Loucy (cell line): ENCODE measurements around the gene FGD3.

ENCODE experiments used
- H2AFZ ChIP-seq: fragments of 200-600 bp; sonication (generic); 2 replicates; pipeline ENCODE4 v1.6.0; 2016; ENCODE audit warnings: antibody characterized with exemption, mild to moderate bottlenecking, low read length, moderate library complexity
- H3F3A ChIP-seq: fragments of 200-600 bp; 2 replicates; pipeline ENCODE4 v1.6.0; 2016; ENCODE audit warnings: antibody characterized with exemption, low read depth, mild to moderate bottlenecking
- H3K27me3 ChIP-seq: fragments of 200-600 bp; sonication (generic); 2 replicates; pipeline ENCODE4 v1.6.1; 2014; ENCODE audit warnings: low read length, mild to moderate bottlenecking; ENCODE audit not compliant: insufficient read depth, poor library complexity, severe bottlenecking
- H3K36me3 ChIP-seq: fragments of 200-600 bp; sonication (generic); 2 replicates; pipeline ENCODE4 v1.6.1; 2016; ENCODE audit warnings: low read length; ENCODE audit not compliant: insufficient read depth
- H3K4me1 ChIP-seq: fragments of 200-600 bp; sonication (generic); 2 replicates; pipeline ENCODE4 v1.5.1; 2014; ENCODE audit warnings: low read length, mild to moderate bottlenecking; ENCODE audit not compliant: insufficient read depth, poor library complexity, severe bottlenecking
- H3K4me2 ChIP-seq: fragments of 200-600 bp; sonication (generic); 2 replicates; pipeline ENCODE4 v1.6.0; 2014; ENCODE audit warnings: antibody characterized with exemption, low read length, low read depth, mild to moderate bottlenecking; ENCODE audit not compliant: poor library complexity, severe bottlenecking
- H3K4me3 ChIP-seq: fragments of 200-600 bp; sonication (generic); 2 replicates; pipeline ENCODE4 v1.5.1; 2014; ENCODE audit warnings: low read length, mild to moderate bottlenecking, mixed read lengths; ENCODE audit not compliant: poor library complexity, severe bottlenecking
- H3K79me2 ChIP-seq: fragments of 200-600 bp; sonication (generic); 2 replicates; pipeline ENCODE4 v1.6.1; 2014; ENCODE audit warnings: low read length; ENCODE audit not compliant: insufficient read depth
- H3K9ac ChIP-seq: fragments of 200-600 bp; sonication (generic); 2 replicates; pipeline ENCODE4 v1.6.0; 2014; ENCODE audit warnings: mild to moderate bottlenecking, low read depth, low read length, moderate library complexity; ENCODE audit not compliant: poor library complexity, severe bottlenecking
- H3K9me2 ChIP-seq: fragments of 200-600 bp; sonication (generic); replicated peaks from 2 replicates; pipeline ENCODE4 v1.6.1; 2016; ENCODE audit warnings: low read depth, low read length, mixed read lengths
- H3K9me3 ChIP-seq: fragments of 200-600 bp; sonication (generic); 2 replicates; pipeline ENCODE4 v1.6.1; 2014; ENCODE audit warnings: mild to moderate bottlenecking, antibody characterized with exemption, low read length, low read depth; ENCODE audit not compliant: insufficient read depth
- H4K20me1 ChIP-seq: fragments of 200-600 bp; sonication (generic); 2 replicates; pipeline ENCODE4 v1.6.0; 2014; ENCODE audit warnings: antibody characterized with exemption, low read length, mild to moderate bottlenecking; ENCODE audit not compliant: insufficient read depth, poor library complexity, severe bottlenecking
- EZH2phosphoT487 ChIP-seq: fragments of 200-600 bp; IDR thresholded peaks from 2 replicates; pipeline ENCODE4 v1.6.1; 2018; ENCODE audit warnings: antibody characterized with exemption, mild to moderate bottlenecking, moderate library complexity, borderline replicate concordance
- TF ChIP-seq, protein P1 (sequence below): fragments of 200-600 bp; sonication (generic); conservative IDR thresholded peaks from 2 replicates; pipeline ENCODE4 v1.5.1; 2014; ENCODE audit warnings: mild to moderate bottlenecking, antibody characterized with exemption, low read length

FGD3 gene

GRCh38 chr9:92973700-92974099 is 26.4 kb downstream of the FGD3 start:
- Histone ChIP-seq H3K4me1 (peaks cover 41% of the 10 kb centered on the region), H3K36me3 (peaks cover 32% of the 10 kb centered on the region; the same call in 1 of the 2 replicates), H3K4me2 (peak overlapping the region; percentile 28), H3K9me2 (no peaks in the 10 kb centered on the region), H3K79me2 (peaks cover 93% of the 10 kb centered on the region), H3K27me3 (no peaks in the 10 kb centered on the region), H2AFZ (no peak overlapping the region), H3F3A (no peaks in the 10 kb centered on the region), H3K9me3 (no peaks in the 10 kb centered on the region), H3K9ac (no peak overlapping the region), H3K4me3 (no peak overlapping the region), H4K20me1 (peaks cover 63% of the 10 kb centered on the region)
- TF ChIP-seq, protein P1, sequence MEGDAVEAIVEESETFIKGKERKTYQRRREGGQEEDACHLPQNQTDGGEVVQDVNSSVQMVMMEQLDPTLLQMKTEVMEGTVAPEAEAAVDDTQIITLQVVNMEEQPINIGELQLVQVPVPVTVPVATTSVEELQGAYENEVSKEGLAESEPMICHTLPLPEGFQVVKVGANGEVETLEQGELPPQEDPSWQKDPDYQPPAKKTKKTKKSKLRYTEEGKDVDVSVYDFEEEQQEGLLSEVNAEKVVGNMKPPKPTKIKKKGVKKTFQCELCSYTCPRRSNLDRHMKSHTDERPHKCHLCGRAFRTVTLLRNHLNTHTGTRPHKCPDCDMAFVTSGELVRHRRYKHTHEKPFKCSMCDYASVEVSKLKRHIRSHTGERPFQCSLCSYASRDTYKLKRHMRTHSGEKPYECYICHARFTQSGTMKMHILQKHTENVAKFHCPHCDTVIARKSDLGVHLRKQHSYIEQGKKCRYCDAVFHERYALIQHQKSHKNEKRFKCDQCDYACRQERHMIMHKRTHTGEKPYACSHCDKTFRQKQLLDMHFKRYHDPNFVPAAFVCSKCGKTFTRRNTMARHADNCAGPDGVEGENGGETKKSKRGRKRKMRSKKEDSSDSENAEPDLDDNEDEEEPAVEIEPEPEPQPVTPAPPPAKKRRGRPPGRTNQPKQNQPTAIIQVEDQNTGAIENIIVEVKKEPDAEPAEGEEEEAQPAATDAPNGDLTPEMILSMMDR = no peak
- no peak for TF ChIP-seq EZH2phosphoT487

GRCh38 chr9:92974161-92974661 is 26.9 kb downstream of the FGD3 start:
- H3K36me3 ChIP-seq = peaks cover 32% of the 10 kb centered on the region; the same call in 1 of the 2 replicates
- peaks cover 41% of the 10 kb centered on the region for H3K4me1 ChIP-seq

DNA sequence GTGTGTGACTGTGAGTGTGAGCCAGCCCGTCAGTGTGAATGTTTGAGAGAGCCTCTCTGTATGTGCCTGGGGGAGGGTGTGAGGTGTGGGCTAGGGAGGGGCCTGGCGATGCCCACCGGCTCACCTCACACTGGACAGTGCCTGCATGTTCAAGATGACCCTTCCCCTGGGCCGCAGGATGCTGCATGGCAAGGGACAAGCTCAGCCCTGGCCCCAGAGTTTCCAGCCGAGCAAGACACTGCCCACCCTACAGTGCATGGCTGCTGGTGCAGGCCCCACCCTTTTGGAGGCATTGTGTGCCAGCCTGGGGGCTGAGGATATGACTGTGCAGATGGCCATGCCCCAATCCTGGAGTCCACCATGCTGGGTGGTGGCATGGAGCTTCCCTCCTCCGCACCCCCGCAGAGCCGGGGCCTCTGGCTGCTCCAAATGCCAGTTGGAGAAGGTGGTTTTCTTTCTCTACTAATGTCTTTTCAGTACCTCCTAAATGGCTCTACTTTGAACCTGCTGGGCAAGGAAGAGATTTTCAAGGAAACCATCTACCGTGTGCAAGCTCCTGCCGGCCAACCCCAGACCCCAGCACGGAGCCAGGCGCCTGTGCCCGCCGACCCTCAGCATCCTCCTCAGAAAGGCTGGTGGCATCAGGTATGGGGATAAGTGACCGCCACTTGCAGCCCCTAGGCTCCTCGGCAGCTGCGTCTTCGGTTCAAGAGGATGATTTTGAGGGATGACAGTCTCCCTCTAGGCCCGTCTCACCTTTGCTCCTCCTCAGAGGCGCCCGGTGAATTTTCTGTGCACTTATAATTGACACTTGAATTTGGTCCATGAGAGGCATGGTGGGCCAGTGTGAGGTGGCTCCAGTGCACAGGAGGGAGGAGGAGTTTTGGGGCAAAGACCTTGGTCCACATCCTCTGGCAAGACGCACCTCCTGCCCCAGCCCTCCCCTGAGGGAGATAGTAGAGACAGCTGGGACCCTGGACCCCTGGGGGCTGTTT is 27.7 kb downstream of the FGD3 start:
- Histone ChIP-seq H3F3A (no peaks in the 10 kb centered on the region), H3K4me2 (no peak overlapping the region), H3K4me1 (peaks cover 41% of the 10 kb centered on the region), H3K36me3 (peaks cover 32% of the 10 kb centered on the region; the same call in 1 of the 2 replicates), H4K20me1 (peaks cover 56% of the 10 kb centered on the region), H3K27me3 (no peaks in the 10 kb centered on the region), H2AFZ (no peak overlapping the region), H3K4me3 (no peak overlapping the region), H3K9me2 (no peaks in the 10 kb centered on the region), H3K9ac (no peak overlapping the region), H3K9me3 (no peaks in the 10 kb centered on the region), H3K79me2 (peaks cover 93% of the 10 kb centered on the region)
- no peak for TF ChIP-seq EZH2phosphoT487
- TF ChIP-seq, protein P1 = no peak

More at GRCh38 chr9:92974161-92974661, 26.9 kb downstream of the FGD3 start:
- Histone ChIP-seq H3K4me3 (no peak overlapping the region), H3K9me3 (no peaks in the 10 kb centered on the region), H3K79me2 (peaks cover 93% of the 10 kb centered on the region), H4K20me1 (peaks cover 58% of the 10 kb centered on the region), H2AFZ (no peak overlapping the region), H3K9ac (no peak overlapping the region), H3F3A (no peaks in the 10 kb centered on the region), H3K4me2 (no peak overlapping the region), H3K9me2 (no peaks in the 10 kb centered on the region), H3K27me3 (no peaks in the 10 kb centered on the region)
- TF ChIP-seq EZH2phosphoT487 = no peak
